Tibial nerve (tissue), 4 donors: Measurements from ENCODE around the gene GALNT10. TPM values are rescaled to one million over a fixed set of nuclear protein-coding genes. Genes with fewer than 3 reads are reported as not detected.

Source experiments
- DNase-seq, 2 donors: peaks; one replicate each; pipeline ENCODE4 v3.0.0-alpha.2; 2019; ENCODE audit warnings: low spot score in 2 of 2
- H3K27ac ChIP-seq, 4 donors: fragments of 200-600 bp; sonication (generic) in 3 of 4; one replicate each; pipeline ENCODE4 v1.5.1; 2017 to 2019; ENCODE audit warnings: mild to moderate bottlenecking in 1 of 4
- H3K27me3 ChIP-seq, 2 donors: fragments of 200-600 bp; sonication (generic) in 1 of 2; one replicate each; pipeline versions ENCODE4 v1.5.1 to v1.6.0; 2017 to 2019
- H3K36me3 ChIP-seq, 3 donors: fragments of 200-600 bp; sonication (generic); one replicate each; pipeline ENCODE4 v1.5.1; 2018 to 2019
- H3K4me1 ChIP-seq, 4 donors: fragments of 200-600 bp; sonication (generic) in 3 of 4; one replicate each; pipeline ENCODE4 v1.5.1; 2017 to 2019
- H3K4me3 ChIP-seq, 4 donors: fragments of 200-600 bp; sonication (generic) in 3 of 4; one replicate each; pipeline ENCODE4 v1.5.1; 2017 to 2019; ENCODE audit warnings: mild to moderate bottlenecking in 1 of 4, moderate library complexity in 1 of 4
- H3K9me3 ChIP-seq, 4 donors: fragments of 200-600 bp; sonication (generic) in 3 of 4; one replicate each; pipeline ENCODE4 v1.5.1; 2017 to 2019
- EP300 ChIP-seq, 2 donors: sonication (generic); formaldehyde crosslinking; IDR thresholded peaks; one replicate each; pipeline ENCODE4 v1.6.1; 2017; ENCODE audit warnings: antibody characterized with exemption in 2 of 2, mild to moderate bottlenecking in 1 of 2
- POLR2A ChIP-seq, 2 donors: fragments of 450-650 bp; IDR thresholded peaks; one replicate each; pipeline ENCODE4 v1.6.1; 2017; ENCODE audit warnings: antibody characterized with exemption in 2 of 2, mild to moderate bottlenecking in 2 of 2, moderate library complexity in 2 of 2
- WGBS, 2 donors: methylation state at CpG; one replicate each; pipeline ENCODE4 v1.1.5; 2018; 5-methylcytosine and 5-hydroxymethylcytosine counted together
- total RNA-seq, 4 donors: library from RNA; depleted of rRNA; stranded (reverse); fragments of >200 nt; gene quantifications; one replicate each; pipeline ENCODE4 v1.1.0, GENCODE V29; 2016
- TF ChIP-seq, protein P1 (sequence below), 5 experiments: fragments of 200-600 bp in 3 of 5; fragments of 450-650 bp in 2 of 5; sonication (generic) in 3 of 5; IDR thresholded peaks; one replicate each; pipeline ENCODE4 v1.5.1; 2016 to 2019; ENCODE audit warnings: antibody characterized with exemption in 5 of 5, mild to moderate bottlenecking in 3 of 5, moderate library complexity in 2 of 5

Gene GALNT10
- total RNA-seq, 4 donors from 2014 or later, result 24.1 to 41.2 (median 26.7) TPM

DNA sequence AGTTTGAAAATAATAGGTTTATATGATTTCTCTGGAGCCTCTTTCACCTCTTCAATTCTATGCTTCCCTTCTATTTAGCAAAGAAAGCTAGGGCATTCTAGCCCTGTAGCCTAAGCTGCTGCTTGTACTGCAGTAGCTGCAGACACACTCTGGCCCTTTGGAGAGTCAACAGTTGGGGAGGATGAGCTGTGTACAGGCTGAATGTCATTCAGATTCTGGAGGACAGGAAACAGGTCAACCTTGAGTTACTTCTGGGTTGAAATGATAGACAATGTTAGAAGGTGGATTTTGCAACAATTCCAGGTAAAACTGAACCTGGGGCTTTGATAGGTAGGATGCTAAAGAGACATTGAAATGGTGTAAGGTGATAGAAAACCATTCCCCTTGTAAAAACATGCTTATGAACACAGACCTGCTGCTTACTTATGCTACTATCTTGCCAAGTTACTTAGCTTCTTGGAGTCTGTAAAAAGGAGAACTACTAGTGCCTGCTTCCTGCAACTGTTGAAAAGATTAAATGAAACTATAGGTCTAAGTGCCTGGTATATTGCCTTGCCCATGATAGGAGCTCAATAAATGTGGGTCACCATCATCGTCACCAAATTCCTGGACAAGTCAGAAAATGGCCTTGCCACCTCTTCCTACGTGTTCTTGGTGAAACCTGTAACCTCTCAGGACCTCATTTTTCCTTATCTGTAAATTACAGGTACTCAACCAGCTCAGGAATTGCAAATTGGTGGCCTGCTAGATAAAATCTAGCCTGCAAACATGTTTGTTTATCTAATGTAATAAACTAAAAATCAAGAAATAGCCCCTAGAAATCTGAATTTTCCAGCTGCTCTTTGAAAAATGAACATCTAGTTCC, 83.7 kb downstream of the GALNT10 start:
- DNase-seq, result no peak
- Histone ChIP-seq H3K4me1 (peaks cover 0 to 61% (median 25%) of the 10 kb centered on the region in 4 donors), H3K4me3 (no peak overlapping the region), H3K36me3 (no peaks in the 10 kb centered on the region), H3K27ac (peak overlapping the region in 1 of 4 donors; percentile 58), H3K27me3 (no peaks in the 10 kb centered on the region), H3K9me3 (no peaks in the 10 kb centered on the region)
- no peak for TF ChIP-seq EP300 (IDR thresholded peaks at IDR 0.05)
- TF ChIP-seq, protein P1, sequence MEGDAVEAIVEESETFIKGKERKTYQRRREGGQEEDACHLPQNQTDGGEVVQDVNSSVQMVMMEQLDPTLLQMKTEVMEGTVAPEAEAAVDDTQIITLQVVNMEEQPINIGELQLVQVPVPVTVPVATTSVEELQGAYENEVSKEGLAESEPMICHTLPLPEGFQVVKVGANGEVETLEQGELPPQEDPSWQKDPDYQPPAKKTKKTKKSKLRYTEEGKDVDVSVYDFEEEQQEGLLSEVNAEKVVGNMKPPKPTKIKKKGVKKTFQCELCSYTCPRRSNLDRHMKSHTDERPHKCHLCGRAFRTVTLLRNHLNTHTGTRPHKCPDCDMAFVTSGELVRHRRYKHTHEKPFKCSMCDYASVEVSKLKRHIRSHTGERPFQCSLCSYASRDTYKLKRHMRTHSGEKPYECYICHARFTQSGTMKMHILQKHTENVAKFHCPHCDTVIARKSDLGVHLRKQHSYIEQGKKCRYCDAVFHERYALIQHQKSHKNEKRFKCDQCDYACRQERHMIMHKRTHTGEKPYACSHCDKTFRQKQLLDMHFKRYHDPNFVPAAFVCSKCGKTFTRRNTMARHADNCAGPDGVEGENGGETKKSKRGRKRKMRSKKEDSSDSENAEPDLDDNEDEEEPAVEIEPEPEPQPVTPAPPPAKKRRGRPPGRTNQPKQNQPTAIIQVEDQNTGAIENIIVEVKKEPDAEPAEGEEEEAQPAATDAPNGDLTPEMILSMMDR (IDR thresholded peaks at IDR 0.05), result no peak
- TF ChIP-seq POLR2A (IDR thresholded peaks at IDR 0.05), result no peak
- 90 to 91% methylated on average over 2 of the region's 2 CpGs for WGBS, 2 donors

DNA sequence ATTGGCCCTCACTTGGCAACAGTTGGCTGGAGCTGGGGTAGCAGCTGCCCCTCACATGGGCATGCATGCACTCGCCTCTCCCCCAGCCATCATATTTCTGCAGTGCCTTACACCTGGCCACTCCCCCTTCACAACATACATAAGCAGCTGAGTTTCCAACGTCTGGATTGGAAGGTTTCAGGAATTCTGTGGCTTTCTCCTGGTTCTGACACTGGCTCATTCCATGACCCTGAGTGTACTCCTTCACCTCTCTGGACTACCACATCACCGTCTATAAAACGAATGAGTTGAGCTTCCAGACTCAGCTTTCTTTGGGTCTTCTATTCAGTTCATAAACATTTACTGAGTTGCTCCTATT, 84.3 kb downstream of the GALNT10 start:
- 52 to 54% methylated on average over 4 of the region's 4 CpGs for WGBS, 2 donors
- TF ChIP-seq POLR2A (IDR thresholded peaks at IDR 0.05) (no peak), EP300 (IDR thresholded peaks at IDR 0.05) (no peak)
- TF ChIP-seq, protein P1 (IDR thresholded peaks at IDR 0.05), result no peak
- Histone ChIP-seq H3K9me3 (no peaks in the 10 kb centered on the region), H3K27me3 (no peaks in the 10 kb centered on the region), H3K36me3 (no peaks in the 10 kb centered on the region), H3K27ac (peak overlapping the region in 1 of 4 donors; percentile 58), H3K4me3 (no peak overlapping the region), H3K4me1 (peaks cover 0 to 61% (median 25%) of the 10 kb centered on the region in 4 donors)
- no peak for DNase-seq

DNA sequence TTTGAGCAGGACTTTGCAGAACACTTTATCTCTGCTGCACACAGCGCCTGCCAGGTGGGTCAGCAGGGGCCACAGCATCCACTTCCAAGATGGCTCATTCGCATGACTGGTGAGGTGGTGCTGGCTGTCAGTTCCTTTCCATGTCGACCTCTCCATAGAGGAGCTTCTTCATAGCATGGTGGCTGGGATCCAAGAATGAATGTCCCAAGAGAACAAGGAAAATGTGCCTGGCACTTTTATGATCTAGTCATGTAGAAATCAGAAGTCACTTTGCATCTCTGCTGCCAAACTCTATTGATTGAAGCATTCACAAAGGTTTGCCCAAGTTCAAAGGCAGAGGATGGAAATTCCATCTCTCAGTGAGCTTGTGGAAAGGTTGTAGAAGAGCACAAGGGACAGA, 85.0 kb downstream of the GALNT10 start:
- Histone ChIP-seq H3K4me1 (peaks cover 0 to 61% (median 25%) of the 10 kb centered on the region in 4 donors), H3K9me3 (no peaks in the 10 kb centered on the region), H3K36me3 (no peaks in the 10 kb centered on the region), H3K27me3 (no peaks in the 10 kb centered on the region), H3K4me3 (no peak overlapping the region), H3K27ac (no peak overlapping the region)
- TF ChIP-seq POLR2A (IDR thresholded peaks at IDR 0.05), result no peak
- TF ChIP-seq EP300 (IDR thresholded peaks at IDR 0.05), result no peak
- TF ChIP-seq, protein P1 (IDR thresholded peaks at IDR 0.05), result no peak
- WGBS, 2 donors, result 79 to 89% methylated on average over 3 of the region's 3 CpGs
- no peak for DNase-seq

DNA sequence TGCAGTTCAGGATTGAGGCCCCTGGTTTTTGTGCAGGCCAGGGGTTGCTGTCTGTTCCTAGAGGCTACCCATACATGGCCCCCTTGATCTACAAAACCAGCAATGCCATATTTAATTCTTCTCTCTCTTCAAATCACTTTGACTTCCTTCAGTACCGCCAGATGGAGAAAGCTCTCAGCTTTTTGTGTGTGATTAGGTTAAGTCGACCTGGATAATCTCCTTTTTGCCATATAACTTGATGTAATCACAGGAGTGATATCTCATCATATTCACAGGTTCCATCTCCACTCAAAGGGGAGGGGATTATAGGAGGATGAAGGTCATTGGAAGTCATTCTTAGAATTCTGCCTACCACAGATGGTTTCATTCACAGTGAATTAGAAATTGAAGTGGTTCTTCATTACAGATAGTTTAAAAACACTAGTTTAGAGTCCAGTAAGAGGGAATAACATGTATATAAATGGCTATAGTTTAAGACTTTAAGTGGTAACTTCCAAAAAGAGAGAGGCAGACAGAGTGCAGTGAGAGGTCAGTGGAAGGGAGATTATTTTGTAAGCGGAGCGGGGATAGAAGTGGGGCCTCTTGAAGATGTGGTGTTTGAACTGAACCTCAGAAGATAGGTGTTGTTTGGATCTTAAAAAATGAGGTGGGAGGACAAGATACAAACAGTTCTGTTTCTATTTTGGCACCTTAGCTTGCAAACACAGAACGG, 85.9 kb downstream of the GALNT10 start:
- Histone ChIP-seq H3K27me3 (no peaks in the 10 kb centered on the region), H3K4me1 (peaks cover 0 to 61% (median 25%) of the 10 kb centered on the region in 4 donors), H3K9me3 (no peaks in the 10 kb centered on the region), H3K4me3 (no peak overlapping the region), H3K36me3 (no peaks in the 10 kb centered on the region), H3K27ac (peak overlapping the region in 2 of 4 donors; percentile 25 to 54)
- DNase-seq, result no peak
- 64 to 71% methylated on average over 5 of the region's 5 CpGs for WGBS, 2 donors
- no peak for TF ChIP-seq EP300 (IDR thresholded peaks at IDR 0.05)
- TF ChIP-seq, protein P1 (IDR thresholded peaks at IDR 0.05), result no peak
- TF ChIP-seq POLR2A (IDR thresholded peaks at IDR 0.05), result no peak

DNA sequence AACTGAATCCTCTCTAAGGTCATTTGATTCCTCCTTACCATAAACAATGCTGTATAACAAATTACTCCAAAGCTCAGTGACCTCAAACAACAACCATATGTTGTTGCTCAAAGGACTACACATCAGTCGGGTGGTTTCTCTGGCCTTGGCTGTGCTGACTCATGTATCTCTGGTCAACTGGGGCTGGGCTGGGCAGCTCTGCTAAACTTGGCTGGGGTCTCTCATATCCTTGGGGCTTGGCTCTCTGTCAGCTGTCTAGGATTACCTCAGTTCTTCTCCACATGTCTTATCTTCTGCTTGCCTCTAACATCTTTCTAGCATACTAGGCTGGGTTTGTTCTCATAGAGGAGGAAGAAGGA, 86.4 kb downstream of the GALNT10 start:
- H3K27ac ChIP-seq, result peak overlapping the region in 2 of 4 donors; percentile 7 to 54
- H3K4me3 ChIP-seq, result no peak overlapping the region
- no peaks in the 10 kb centered on the region for H3K27me3 ChIP-seq
- H3K36me3 ChIP-seq, result no peaks in the 10 kb centered on the region
- WGBS, 2 donors, result 15 to 19% methylated on average over 1 of the region's 1 CpG
- peaks cover 0 to 57% (median 24%) of the 10 kb centered on the region in 4 donors for H3K4me1 ChIP-seq
- TF ChIP-seq, protein P1 (IDR thresholded peaks at IDR 0.05), result no peak
- TF ChIP-seq EP300 (IDR thresholded peaks at IDR 0.05), result no peak
- no peak for TF ChIP-seq POLR2A (IDR thresholded peaks at IDR 0.05)
- peak; percentile 46 to 61 for DNase-seq
- H3K9me3 ChIP-seq, result no peaks in the 10 kb centered on the region
